Suprapubic skin (tissue), 4 donors: ENCODE data around the gene PDILT. TPM values are rescaled to one million over a fixed set of nuclear protein-coding genes. Genes with fewer than 3 reads are reported as not detected.

ENCODE experiments used
- DNase-seq, 2 donors: peaks; one replicate each; pipeline ENCODE4 v3.0.0-alpha.2; 2019; ENCODE audit warnings: low spot score in 2 of 2
- H3K27ac ChIP-seq: fragments of 200-600 bp; sonication (generic); one replicate; pipeline ENCODE4 v1.5.1; 2019
- H3K27me3 ChIP-seq: fragments of 200-600 bp; sonication (generic); one replicate; pipeline ENCODE4 v1.5.1; 2019
- H3K36me3 ChIP-seq: fragments of 200-600 bp; sonication (generic); one replicate; pipeline ENCODE4 v1.5.1; 2019
- H3K4me1 ChIP-seq: fragments of 200-600 bp; sonication (generic); one replicate; pipeline ENCODE4 v1.5.1; 2019
- H3K4me3 ChIP-seq: fragments of 200-600 bp; sonication (generic); one replicate; pipeline ENCODE4 v1.5.1; 2019; ENCODE audit warnings: mild to moderate bottlenecking
- H3K9me3 ChIP-seq: fragments of 200-600 bp; sonication (generic); one replicate; pipeline ENCODE4 v1.5.1; 2019
- CTCF ChIP-seq, 2 donors: fragments of 200-600 bp in 1 of 2; fragments of 450-650 bp in 1 of 2; sonication (generic) in 1 of 2; IDR thresholded peaks; one replicate each; pipeline ENCODE4 v1.5.1; 2016 to 2019; ENCODE audit warnings: antibody characterized with exemption in 2 of 2, mild to moderate bottlenecking in 1 of 2, moderate library complexity in 1 of 2
- EP300 ChIP-seq: sonication (generic); formaldehyde crosslinking; IDR thresholded peaks from one replicate; pipeline ENCODE4 v1.6.1; 2017; ENCODE audit warnings: antibody characterized with exemption
- POLR2A ChIP-seq, 2 donors: fragments of 450-650 bp; IDR thresholded peaks; one replicate each; pipeline ENCODE4 v1.6.1; 2017; ENCODE audit warnings: antibody characterized with exemption in 2 of 2, mild to moderate bottlenecking in 2 of 2, moderate library complexity in 2 of 2
- POLR2AphosphoS5 ChIP-seq, 3 donors: sonication (generic); formaldehyde crosslinking; IDR thresholded peaks; one replicate each; pipeline ENCODE4 v1.6.1; 2017; ENCODE audit warnings: antibody characterized with exemption in 3 of 3
- WGBS: methylation state at CpG from one replicate; pipeline ENCODE4 v1.1.5; 2018; 5-methylcytosine and 5-hydroxymethylcytosine counted together
- total RNA-seq, 4 donors: library from RNA; depleted of rRNA; stranded (reverse); fragments of >200 nt; gene quantifications; one replicate each; pipeline ENCODE4 v1.1.0, GENCODE V29; 2016

The PDILT gene
- total RNA-seq, 4 donors from 2014 or later: not detected

GRCh38 chr16:20334396-20334795 is 70.1 kb downstream of the PDILT start:
- H3K4me1 ChIP-seq: no peaks in the 10 kb centered on the region
- 80% methylated on average over 1 of the region's 1 CpG for WGBS

DNA sequence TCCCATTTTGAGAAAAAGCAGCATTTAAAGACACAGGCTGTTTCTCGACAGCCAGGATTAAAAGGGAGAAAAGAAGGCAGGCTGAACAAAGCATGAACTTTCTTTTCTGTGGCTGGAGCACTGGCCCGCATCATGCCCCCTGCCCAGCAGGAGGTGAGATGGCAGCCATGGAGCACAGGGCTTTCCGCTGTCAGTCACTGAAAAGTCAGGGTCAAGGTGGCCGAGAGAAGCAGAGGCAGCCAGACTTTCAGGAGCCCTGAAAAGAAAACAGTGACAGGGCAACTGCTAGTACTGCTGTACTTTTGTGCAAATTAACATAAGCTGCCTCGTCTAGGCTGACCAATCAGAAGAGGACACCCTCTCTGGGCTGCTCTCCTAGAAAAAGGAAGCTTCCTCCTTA is 71.4 kb downstream of the PDILT start:
- H3K4me3 ChIP-seq: no peak overlapping the region
- no peaks in the 10 kb centered on the region for H3K9me3 ChIP-seq
- no peak for DNase-seq
- TF ChIP-seq CTCF (IDR thresholded peaks at IDR 0.05): no peak
- no peak for TF ChIP-seq EP300
- no peak for TF ChIP-seq POLR2AphosphoS5 (IDR thresholded peaks at IDR 0.05)
- no peak for TF ChIP-seq POLR2A (IDR thresholded peaks at IDR 0.05)
- H3K4me1 ChIP-seq: no peaks in the 10 kb centered on the region
- H3K27me3 ChIP-seq: peaks cover 3% of the 10 kb centered on the region
- 73% methylated on average over 5 of the region's 5 CpGs for WGBS
- no peak overlapping the region for H3K27ac ChIP-seq
- H3K36me3 ChIP-seq: no peaks in the 10 kb centered on the region

More at GRCh38 chr16:20334396-20334795, 70.1 kb downstream of the PDILT start:
- TF ChIP-seq EP300 (no peak), POLR2AphosphoS5 (IDR thresholded peaks at IDR 0.05) (no peak), CTCF (IDR thresholded peaks at IDR 0.05) (no peak)
- DNase-seq: no peak
- no peak overlapping the region for H3K4me3 ChIP-seq
- H3K36me3 ChIP-seq: no peaks in the 10 kb centered on the region
- H3K27me3 ChIP-seq: peaks cover 7% of the 10 kb centered on the region
- H3K9me3 ChIP-seq: no peaks in the 10 kb centered on the region
- H3K27ac ChIP-seq: no peak overlapping the region

DNA sequence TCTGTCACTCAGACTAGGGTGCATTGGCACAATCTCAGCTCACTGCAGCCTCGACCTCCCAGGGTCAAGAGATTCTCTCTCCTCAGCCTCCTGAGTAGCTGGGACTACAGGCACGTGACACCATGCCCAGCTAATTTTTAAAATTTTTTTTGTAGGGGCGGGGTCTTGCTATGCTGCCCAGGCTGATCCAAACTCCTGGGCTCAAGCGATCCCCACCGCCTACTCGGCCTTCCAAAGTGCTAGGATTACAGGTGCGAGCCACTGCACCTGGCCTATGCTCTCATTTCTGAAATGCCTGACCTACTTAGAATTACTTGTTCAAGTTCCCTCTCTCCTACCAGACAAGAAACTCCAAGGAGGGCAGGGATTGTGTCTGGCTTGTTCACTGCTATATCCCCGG is 72.1 kb downstream of the PDILT start:
- H3K36me3 ChIP-seq: no peaks in the 10 kb centered on the region
- no peaks in the 10 kb centered on the region for H3K9me3 ChIP-seq
- no peak overlapping the region for H3K27ac ChIP-seq
- 84% methylated on average over 8 of the region's 8 CpGs for WGBS
- peaks cover 2% of the 10 kb centered on the region for H3K27me3 ChIP-seq
- TF ChIP-seq EP300 (no peak), CTCF (IDR thresholded peaks at IDR 0.05) (no peak), POLR2A (IDR thresholded peaks at IDR 0.05) (no peak), POLR2AphosphoS5 (IDR thresholded peaks at IDR 0.05) (no peak)
- H3K4me1 ChIP-seq: no peaks in the 10 kb centered on the region
- DNase-seq: no peak
- no peak overlapping the region for H3K4me3 ChIP-seq

DNA sequence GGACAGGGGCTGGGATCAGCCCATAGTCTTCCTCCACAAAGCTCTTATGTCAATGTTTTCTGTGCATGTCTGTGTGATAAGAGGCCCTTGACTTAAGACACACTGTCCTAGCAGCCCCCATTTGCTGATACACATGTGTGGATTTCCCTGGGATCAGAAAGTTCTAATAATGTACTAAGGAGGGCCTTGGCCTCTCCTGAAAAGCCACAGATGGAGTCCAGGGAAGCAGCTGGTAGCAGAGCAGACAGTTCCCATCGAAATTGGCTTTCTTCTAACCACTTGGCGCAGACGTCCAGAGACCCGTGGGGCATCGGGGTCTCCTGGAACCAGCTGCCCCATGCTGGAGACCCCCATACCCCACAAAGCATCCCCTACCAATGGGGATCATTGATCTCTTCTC is 72.9 kb downstream of the PDILT start:
- H3K36me3 ChIP-seq: no peaks in the 10 kb centered on the region
- no peak overlapping the region for H3K27ac ChIP-seq
- no peak overlapping the region for H3K4me3 ChIP-seq
- TF ChIP-seq POLR2AphosphoS5 (IDR thresholded peaks at IDR 0.05) (no peak), CTCF (IDR thresholded peaks at IDR 0.05) (no peak), EP300 (no peak), POLR2A (IDR thresholded peaks at IDR 0.05) (no peak)
- no peak for DNase-seq
- H3K27me3 ChIP-seq: peaks cover 2% of the 10 kb centered on the region
- no peaks in the 10 kb centered on the region for H3K4me1 ChIP-seq
- 91% methylated on average over 4 of the region's 5 CpGs for WGBS
- no peaks in the 10 kb centered on the region for H3K9me3 ChIP-seq

- Histone ChIP-seq H3K4me1 (no peaks in the 10 kb centered on the region), H3K4me3 (no peak overlapping the region), H3K27ac (no peak overlapping the region), H3K9me3 (no peaks in the 10 kb centered on the region), H3K27me3 (peaks cover 6% of the 10 kb centered on the region), H3K36me3 (no peaks in the 10 kb centered on the region)
- no peak for DNase-seq
- WGBS: 75% methylated on average over 5 of the region's 5 CpGs
- no peak for TF ChIP-seq CTCF (IDR thresholded peaks at IDR 0.05)
- TF ChIP-seq POLR2AphosphoS5 (IDR thresholded peaks at IDR 0.05): no peak
- TF ChIP-seq POLR2A (IDR thresholded peaks at IDR 0.05): no peak
- no peak for TF ChIP-seq EP300
Measured at GRCh38 chr16:20329392-20330138, 75.0 kb downstream of the PDILT start.
